IMR-90 (cell line): ENCODE measurements around the gene SESN3. TPM values are rescaled to one million over a fixed set of nuclear protein-coding genes. Genes with fewer than 3 reads are reported as not detected.

Source experiments
- ATAC-seq: fragments of 200-7000 bp; cut with Tn5 transposase; 2 replicates; pipeline ENCODE4 v1.9.1; 2020; ENCODE audit warnings: low read depth, mild to moderate bottlenecking, moderate library complexity
- BruUV-seq: library from RNA; stranded (reverse); fragments of 400-500 nt; replicated peaks from 2 replicates; lab custom pipeline; 2021; lab: Mats Ljungman, UMichigan
- CTCF ChIA-PET: fragments of 300-600 bp; formaldehyde crosslinking; extraction: SDS; loops from one replicate; lab custom pipeline; 2021; ENCODE audit warnings: antibody characterized with exemption; lab: Yijun Ruan, JAX
- POLR2A ChIA-PET: fragments of 300-600 bp; sonication (Branson Sonifier 250); formaldehyde crosslinking; loops from one replicate; lab custom pipeline; 2022; ENCODE audit warnings: antibody characterized with exemption; ENCODE audit not compliant: unreplicated experiment; lab: Charles Lee
- DNase-seq: peaks from one replicate; pipeline ENCODE4 v3.0.0; 2013
- H2AFZ ChIP-seq: replicated peaks from 2 replicates; pipeline ENCODE3; 2013; ENCODE audit warnings: low read length, mild to moderate bottlenecking; ENCODE audit not compliant: poor library complexity
- H2AK5ac ChIP-seq: 2 replicates; pipeline ENCODE4 v1.6.1; 2013; ENCODE audit warnings: low read depth, low read length, inconsistent platforms
- H2AK9ac ChIP-seq: replicated peaks from 2 replicates; pipeline ENCODE3; 2013; ENCODE audit warnings: mild to moderate bottlenecking, low read depth, low read length, moderate library complexity; ENCODE audit not compliant: poor library complexity
- H2BK120ac ChIP-seq: 2 replicates; pipeline ENCODE4 v1.6.1; 2013; ENCODE audit warnings: low read depth, low read length, inconsistent platforms
- H2BK15ac ChIP-seq: 3 replicates; pipeline ENCODE4 v1.6.1; 2013; ENCODE audit warnings: low read depth, low read length, inconsistent platforms
- H2BK20ac ChIP-seq: 2 replicates; pipeline ENCODE4 v1.6.1; 2013; ENCODE audit warnings: low read depth, mild to moderate bottlenecking, inconsistent platforms, low read length, moderate library complexity
- H2BK5ac ChIP-seq: 2 replicates; pipeline ENCODE4 v1.6.1; 2013; ENCODE audit warnings: mild to moderate bottlenecking, low read depth, low read length, inconsistent platforms; ENCODE audit not compliant: poor library complexity, severe bottlenecking
- H3K14ac ChIP-seq: replicated peaks from 2 replicates; pipeline ENCODE4 v1.6.1; 2013; ENCODE audit warnings: low read depth, low read length, inconsistent platforms
- H3K18ac ChIP-seq: 2 replicates; pipeline ENCODE4 v1.6.1; 2013; ENCODE audit warnings: low read depth, low read length, control low read depth
- H3K23ac ChIP-seq: 2 replicates; pipeline ENCODE4 v1.6.1; 2013; ENCODE audit warnings: low read depth, low read length, inconsistent platforms
- H3K27ac ChIP-seq: 2 replicates; pipeline ENCODE4 v1.5.1; 2013; ENCODE audit warnings: mild to moderate bottlenecking, control low read depth, low read length; ENCODE audit not compliant: insufficient read depth
- H3K27me3 ChIP-seq: 2 replicates; pipeline ENCODE4 v1.6.1; 2013; ENCODE audit warnings: low read length; ENCODE audit not compliant: control insufficient read depth, insufficient read depth
- H3K36me3 ChIP-seq: 2 replicates; pipeline ENCODE4 v1.6.1; 2013; ENCODE audit warnings: low read length, mixed read lengths; ENCODE audit not compliant: control insufficient read depth, insufficient read depth
- H3K4ac ChIP-seq: 2 replicates; pipeline ENCODE4 v1.6.1; 2013; ENCODE audit warnings: low read depth, low read length, inconsistent platforms
- H3K4me1 ChIP-seq: 2 replicates; pipeline ENCODE4 v1.6.1; 2013; ENCODE audit warnings: low read length, mixed read lengths; ENCODE audit not compliant: control insufficient read depth, insufficient read depth
- H3K4me2 ChIP-seq: 2 replicates; pipeline ENCODE4 v1.6.1; 2013; ENCODE audit warnings: low read depth, mild to moderate bottlenecking, control low read depth, low read length, moderate library complexity
- H3K4me3 ChIP-seq: 2 replicates; pipeline ENCODE4 v1.5.1; 2013; ENCODE audit warnings: low read depth, mild to moderate bottlenecking, control low read depth, low read length, moderate library complexity; ENCODE audit not compliant: insufficient read depth
- H3K56ac ChIP-seq: 2 replicates; pipeline ENCODE4 v1.6.1; 2013; ENCODE audit warnings: low read length, inconsistent platforms; ENCODE audit not compliant: insufficient read depth; ENCODE audit errors: extremely low read depth
- H3K79me1 ChIP-seq, 2 experiments: 2 replicates each; pipeline ENCODE4 v1.6.1; 2013; ENCODE audit warnings: low read length in 2 of 2, inconsistent platforms in 1 of 2, low read depth in 1 of 2
- H3K9ac ChIP-seq: 2 replicates; pipeline ENCODE4 v1.6.1; 2013; ENCODE audit warnings: low read depth, low read length, control low read depth
- H3K9me1 ChIP-seq: 2 replicates; pipeline ENCODE4 v1.6.1; 2013; ENCODE audit warnings: low read length, inconsistent platforms; ENCODE audit not compliant: insufficient read depth
- H3K9me3 ChIP-seq: 2 replicates; pipeline ENCODE4 v1.6.1; 2013; ENCODE audit warnings: low read length; ENCODE audit not compliant: control insufficient read depth, insufficient read depth
- H4K20me1 ChIP-seq: 2 replicates; pipeline ENCODE4 v1.6.1; 2013; ENCODE audit warnings: low read length, inconsistent platforms; ENCODE audit not compliant: insufficient read depth
- H4K5ac ChIP-seq: 2 replicates; pipeline ENCODE4 v1.6.1; 2013; ENCODE audit warnings: mild to moderate bottlenecking, low read depth, low read length, control low read depth
- H4K8ac ChIP-seq, 2 experiments: 2 replicates each; pipeline ENCODE4 v1.6.1; 2013; ENCODE audit warnings: low read depth in 2 of 2, low read length in 2 of 2, control low read depth in 1 of 2, inconsistent platforms in 1 of 2
- H4K91ac ChIP-seq: 2 replicates; pipeline ENCODE4 v1.6.1; 2013; ENCODE audit warnings: low read depth, low read length, inconsistent platforms; ENCODE audit not compliant: insufficient read depth
- CHD1 ChIP-seq: IDR thresholded peaks from 2 replicates; pipeline ENCODE4 v1.6.1; 2012; ENCODE audit warnings: low read depth, low read length, improper control_type of control experiment
- WGBS, 2 experiments: methylation state at CpG; one replicate each; pipeline versions ENCODE4 v1.1.5 to v1.1.7; 2013; ENCODE audit warnings: missing lambda C conversion rate in 2 of 2; ENCODE audit not compliant: insufficient read length in 1 of 2; ENCODE audit errors: extremely low coverage in 2 of 2; 5-methylcytosine and 5-hydroxymethylcytosine counted together
- dilution Hi-C: fragments of 300-500 bp; cut with HindIII; formaldehyde crosslinking; loops from one replicate; pipeline ENCODE4 v1.14.3; 2018; ENCODE audit warnings: low sequenced_read_pairs; ENCODE audit not compliant: unreplicated experiment
- in situ Hi-C: fragments of 300-500 bp; cut with MboI; formaldehyde crosslinking; loops from 3 replicates; pipeline ENCODE4 v1.14.3; 2019; ENCODE audit warnings: low sequenced_read_pairs, inconsistent platforms, mixed read lengths
- intact Hi-C: fragments of 100-400 bp; cut with micrococcal nuclease; formaldehyde crosslinking; loops from 2 replicates; pipeline ENCODE4 v1.10.0; 2022
- polyA plus RNA-seq, 3 experiments: library from polyadenylated mRNA; depleted of rRNA; stranded (reverse); fragments of >200 nt; gene quantifications; 2 replicates each; pipeline ENCODE4 v1.2.3, GENCODE V29; 2012; ENCODE audit warnings: low replicate concordance in 1 of 3
- total RNA-seq: library from RNA; depleted of rRNA; stranded (reverse); fragments of >200 nt; gene quantifications from 2 replicates; pipeline ENCODE4 v1.2.3, GENCODE V29; 2012

The SESN3 gene
- total and polyA plus RNA-seq, 2 of the 4 experiments (the other 2 are of a cell fraction), result 2.0 to 7.7 TPM

- ChIA-PET POLR2A (no interaction called here), CTCF (interaction anchor here (0.6 to 1.1 kb wide), 2 partner anchors 538 to 620 kb away, joined by 3 to 5 read pairs; no protein-coding TSS in a partner anchor)
- no TSS peak for BruUV-seq
- no peak overlapping the region for H2BK120ac ChIP-seq
- no peak overlapping the region for H4K5ac ChIP-seq
- H4K8ac ChIP-seq, result no peak overlapping the region
- H2BK20ac ChIP-seq, result no peak overlapping the region
- no peak overlapping the region for H3K4me2 ChIP-seq
- no peak overlapping the region for H3K14ac ChIP-seq
- no peak overlapping the region for H2BK15ac ChIP-seq
- H3K9ac ChIP-seq, result no peak overlapping the region
- no peak overlapping the region for H4K91ac ChIP-seq
- ATAC-seq, result no peak
- no peak overlapping the region for H3K23ac ChIP-seq
- no peak overlapping the region for H3K4me3 ChIP-seq
- dilution Hi-C loops (no loop called here), in situ Hi-C loops (no loop called here), intact Hi-C loops (loop anchor here (2.0 kb wide), 1 partner anchor 56 kb away; no protein-coding TSS in a partner anchor)
- no peaks in the 10 kb centered on the region for H3K79me1 ChIP-seq
- no peak overlapping the region for H3K4ac ChIP-seq
- no peak overlapping the region for H2AFZ ChIP-seq
- WGBS, 2 experiments, result no CpG with 5 or more reads among the region's 2 CpGs
- no peak overlapping the region for H3K56ac ChIP-seq
- DNase-seq, result no peak
- no peak overlapping the region for H3K18ac ChIP-seq
- H3K9me3 ChIP-seq, result no peaks in the 10 kb centered on the region
- H4K20me1 ChIP-seq, result no peaks in the 10 kb centered on the region
- H2AK9ac ChIP-seq, result no peak overlapping the region
- no peaks in the 10 kb centered on the region for H3K27me3 ChIP-seq
- no peaks in the 10 kb centered on the region for H3K4me1 ChIP-seq
- no peak overlapping the region for H3K27ac ChIP-seq
- no peaks in the 10 kb centered on the region for H3K36me3 ChIP-seq
- H3K9me1 ChIP-seq, result no peaks in the 10 kb centered on the region
- H2BK5ac ChIP-seq, result no peak overlapping the region
- H2AK5ac ChIP-seq, result no peak overlapping the region
- no peak for TF ChIP-seq CHD1
Measured at GRCh38 chr11:95166781-95167180, 64.2 kb downstream of the SESN3 start.
